Tibial nerve (tissue), 3 donors: ENCODE data around the gene BMPR1B.

Experiments used
- POLR2A ChIP-seq, 2 donors: fragments of 450-650 bp; IDR thresholded peaks; one replicate each; pipeline ENCODE4 v1.6.1; 2017; ENCODE audit warnings: antibody characterized with exemption in 2 of 2, mild to moderate bottlenecking in 2 of 2, moderate library complexity in 2 of 2
- TF ChIP-seq, protein P1 (sequence below), 5 experiments: fragments of 200-600 bp in 3 of 5; fragments of 450-650 bp in 2 of 5; sonication (generic) in 3 of 5; IDR thresholded peaks; one replicate each; pipeline ENCODE4 v1.5.1; 2016 to 2019; ENCODE audit warnings: antibody characterized with exemption in 5 of 5, mild to moderate bottlenecking in 3 of 5, moderate library complexity in 2 of 5

DNA sequence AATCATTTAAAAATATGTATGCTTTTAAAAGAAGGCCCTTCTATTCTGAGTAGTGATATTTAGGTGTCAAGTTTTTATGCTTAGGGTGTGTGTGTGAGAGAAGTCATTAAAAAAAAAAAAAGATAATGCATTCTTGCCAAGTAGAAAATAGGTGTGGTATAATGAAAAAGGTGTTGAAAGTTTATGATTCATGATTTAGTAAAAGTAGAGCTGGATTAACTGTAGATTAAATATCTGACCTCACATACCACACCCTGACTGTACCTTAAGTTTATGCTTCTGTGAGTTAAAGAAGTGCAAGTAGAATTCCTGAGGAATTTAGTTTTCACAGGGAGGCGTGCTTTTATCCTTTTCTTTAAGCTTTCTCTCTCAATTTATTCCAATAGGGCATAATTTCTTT lies 71.1 kb downstream of the BMPR1B start:
- TF ChIP-seq, protein P1, sequence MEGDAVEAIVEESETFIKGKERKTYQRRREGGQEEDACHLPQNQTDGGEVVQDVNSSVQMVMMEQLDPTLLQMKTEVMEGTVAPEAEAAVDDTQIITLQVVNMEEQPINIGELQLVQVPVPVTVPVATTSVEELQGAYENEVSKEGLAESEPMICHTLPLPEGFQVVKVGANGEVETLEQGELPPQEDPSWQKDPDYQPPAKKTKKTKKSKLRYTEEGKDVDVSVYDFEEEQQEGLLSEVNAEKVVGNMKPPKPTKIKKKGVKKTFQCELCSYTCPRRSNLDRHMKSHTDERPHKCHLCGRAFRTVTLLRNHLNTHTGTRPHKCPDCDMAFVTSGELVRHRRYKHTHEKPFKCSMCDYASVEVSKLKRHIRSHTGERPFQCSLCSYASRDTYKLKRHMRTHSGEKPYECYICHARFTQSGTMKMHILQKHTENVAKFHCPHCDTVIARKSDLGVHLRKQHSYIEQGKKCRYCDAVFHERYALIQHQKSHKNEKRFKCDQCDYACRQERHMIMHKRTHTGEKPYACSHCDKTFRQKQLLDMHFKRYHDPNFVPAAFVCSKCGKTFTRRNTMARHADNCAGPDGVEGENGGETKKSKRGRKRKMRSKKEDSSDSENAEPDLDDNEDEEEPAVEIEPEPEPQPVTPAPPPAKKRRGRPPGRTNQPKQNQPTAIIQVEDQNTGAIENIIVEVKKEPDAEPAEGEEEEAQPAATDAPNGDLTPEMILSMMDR (IDR thresholded peaks at IDR 0.05) = no peak
- no peak for TF ChIP-seq POLR2A (IDR thresholded peaks at IDR 0.05)
